ENCODE data around the gene SYNGAP1.

GRCh38 chr6:33375143-33375671 is 44.7 kb upstream of the SYNGAP1 start:
- TF ChIP-seq EZH2 (IDR thresholded peaks at IDR 0.05; ENCODE audit: low read length) (no peak), CTCF (optimal IDR thresholded peaks at IDR 0.05 in 1 of 3, IDR thresholded peaks at IDR 0.05 in 1 of 3, conservative IDR thresholded peaks at IDR 0.05 in 1 of 3; ENCODE audit: extremely low read depth in 1 of 3, insufficient read depth in 2 of 3, low read length in 3 of 3) (no peak)
